GM21529 (cell line): Measurements from ENCODE around the gene PPP2R5A.

Experiments
- ATAC-seq: cut with Tn5 transposase; IDR thresholded peaks from one replicate; pipeline ENCODE4 v1.9.1; 2021; ENCODE audit not compliant: unreplicated experiment

Gene PPP2R5A

DNA sequence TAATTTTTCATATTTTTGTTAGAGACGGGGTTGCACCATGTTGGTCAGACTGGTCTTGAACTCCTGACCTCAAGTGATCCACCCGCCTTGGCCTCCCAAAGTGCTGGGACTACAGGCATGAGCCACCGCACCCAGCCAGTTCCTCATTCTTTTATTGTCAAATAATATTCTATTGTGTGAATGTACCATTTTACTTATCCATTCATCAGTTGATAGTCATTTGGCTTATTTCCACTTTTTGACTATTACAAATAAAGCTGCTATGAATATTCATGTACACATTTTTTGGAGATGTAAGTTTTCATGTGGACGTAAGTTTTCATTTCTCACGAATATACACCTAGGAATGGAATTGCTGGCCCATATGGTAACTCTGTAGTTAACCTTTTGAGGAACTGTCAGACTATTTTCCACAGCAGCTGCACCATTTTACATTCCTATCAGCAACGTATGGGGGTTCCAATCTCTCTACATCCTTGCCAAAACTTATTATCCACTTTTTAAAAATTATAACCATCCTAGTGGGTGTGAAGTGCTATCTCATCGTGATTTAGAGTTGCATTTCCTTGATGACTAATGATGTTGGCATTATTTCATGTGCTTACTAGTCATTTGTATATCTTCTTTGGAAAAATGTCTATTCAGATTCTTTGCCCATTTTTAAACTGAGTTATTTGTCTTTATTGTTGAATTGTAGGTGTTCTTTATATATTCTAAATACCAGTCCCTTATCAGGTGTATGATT is 116.8 kb downstream of the PPP2R5A start:
- ATAC-seq: no peak

- no peak for ATAC-seq
Observed at GRCh38 chr1:212402666-212403321, 117.6 kb downstream of the PPP2R5A start.

DNA sequence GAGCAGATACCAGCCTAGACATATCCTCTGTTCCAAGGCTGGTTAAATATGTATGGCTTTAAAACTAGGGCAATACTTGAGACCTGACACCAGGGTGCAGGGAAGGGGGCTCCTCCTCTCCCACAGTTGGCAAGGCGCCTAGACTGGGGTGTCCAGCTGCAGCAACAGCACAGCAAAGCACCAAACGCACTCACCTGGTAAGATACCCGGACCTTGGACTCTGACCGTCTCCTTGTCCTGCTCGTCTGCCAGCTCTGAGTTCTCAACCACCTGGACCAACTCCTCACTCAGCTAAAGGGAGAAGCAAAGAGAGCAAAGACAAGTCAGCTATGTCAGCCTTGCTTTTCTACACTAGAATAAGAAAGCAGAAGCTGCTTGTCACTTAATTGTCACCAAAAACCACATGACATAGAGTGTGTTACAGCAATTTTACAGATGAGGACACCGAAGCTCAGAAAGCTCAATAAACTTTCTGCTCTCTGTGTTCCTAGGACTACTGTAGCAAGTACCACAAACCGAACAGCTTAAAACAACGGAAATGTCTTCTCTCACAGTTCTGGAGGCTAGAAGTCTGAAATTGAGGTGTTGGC is 125.1 kb downstream of the PPP2R5A start:
- ATAC-seq: no peak
